A673 (cell line): ENCODE results near the gene KDM4D.

ENCODE experiments used
- CTCF ChIP-seq: fragments of 300-800, 200-600 bp; sonication (generic); conservative IDR thresholded peaks from 2 replicates; pipeline ENCODE4 v1.5.1; 2017; ENCODE audit warnings: low read depth, mild to moderate bottlenecking, antibody characterized with exemption, low read length, moderate library complexity, mixed read lengths
- EZH2 ChIP-seq: fragments of 200-600 bp; sonication (generic); IDR thresholded peaks from 2 replicates; pipeline ENCODE4 v1.6.1; 2017; ENCODE audit warnings: borderline replicate concordance, low read depth, mild to moderate bottlenecking, mixed read lengths, antibody characterized with exemption, low read length; ENCODE audit not compliant: poor library complexity, severe bottlenecking

- TF ChIP-seq CTCF = no peak
- TF ChIP-seq EZH2 = no peak
These were observed 70.5 kb downstream of the KDM4D start for GRCh38 chr11:95044010-95044409.
